ENCODE results near the gene C9orf152. TPM values are rescaled to one million over a fixed set of nuclear protein-coding genes. Genes with fewer than 3 reads are reported as not detected.

Gene C9orf152
- polyA plus RNA-seq, 1 donor (not counting 4 experiments of a cell fraction or from before 2014, with no cell fraction given): not detected

DNA sequence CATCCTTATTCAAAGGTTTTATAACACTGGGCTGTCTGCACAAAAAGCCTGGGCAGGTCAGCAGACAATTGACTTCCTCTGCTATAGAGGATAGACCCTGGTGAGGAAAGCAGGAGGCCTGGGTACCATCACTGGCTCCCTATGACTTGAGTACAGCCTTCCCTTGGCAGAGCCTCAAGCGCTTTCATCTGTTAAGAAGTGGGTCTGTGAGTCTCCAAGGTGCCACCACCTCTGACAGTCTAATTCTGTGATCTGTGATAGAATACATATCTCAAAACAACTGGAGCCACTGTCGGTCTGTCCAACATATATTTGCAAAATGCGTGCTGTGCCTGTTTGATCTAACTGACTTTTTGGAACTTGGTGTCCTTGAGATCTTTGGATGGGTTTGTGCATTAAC lies 52.2 kb downstream of the C9orf152 start:
- Histone ChIP-seq H2AFZ (ENCODE audit: control insufficient read depth, low read length) (no peak overlapping the region), H3K27ac (ENCODE audit: control insufficient read depth, insufficient read depth, low read length) (no peak overlapping the region), H3K36me3 (ENCODE audit: control insufficient read depth in 2 of 2, extremely low read depth in 1 of 2, insufficient read depth in 2 of 2, low read length in 2 of 2) (peaks cover 19 to 20% of the 10 kb centered on the region in 2 experiments), H3K79me2 (ENCODE audit: control insufficient read depth, insufficient read depth, low read length) (peaks cover 97% of the 10 kb centered on the region), H4K20me1 (ENCODE audit: control insufficient read depth, extremely low read depth, insufficient read depth, low read length) (peaks cover 20% of the 10 kb centered on the region), H3K4me3 (ENCODE audit: control insufficient read depth in 2 of 3, extremely low read depth in 1 of 3, insufficient read depth in 2 of 3, low read depth in 1 of 3, low read length in 3 of 3) (no peak overlapping the region), H3K27me3 (ENCODE audit: control insufficient read depth, extremely low read depth, insufficient read depth, low read length) (no peaks in the 10 kb centered on the region), H3K4me1 (ENCODE audit: control insufficient read depth, extremely low read depth, insufficient read depth, low read length) (peaks cover 7% of the 10 kb centered on the region), H3K4me2 (ENCODE audit: control insufficient read depth, extremely low read depth, insufficient read depth, low read depth, low read length) (no peak overlapping the region), H3K9ac (ENCODE audit: control insufficient read depth, extremely low read depth, insufficient read depth, low read length) (no peak overlapping the region), H3K9me1 (ENCODE audit: control insufficient read depth, extremely low read depth, insufficient read depth, low read length) (no peaks in the 10 kb centered on the region), H3K9me3 (ENCODE audit: control insufficient read depth, low read depth, low read length) (no peaks in the 10 kb centered on the region)
- DNase-seq (ENCODE audit: low read depth, low spot score) (no peak), FAIRE-seq (no peak)
- dilution Hi-C loops (cut with MboI; ENCODE audit: extremely low pct_ligation_motif_present, low sequenced_read_pairs): no loop called here
- no peak for TF ChIP-seq EZH2 (IDR thresholded peaks at IDR 0.05; ENCODE audit: low read length)
- TF ChIP-seq, protein P1, sequence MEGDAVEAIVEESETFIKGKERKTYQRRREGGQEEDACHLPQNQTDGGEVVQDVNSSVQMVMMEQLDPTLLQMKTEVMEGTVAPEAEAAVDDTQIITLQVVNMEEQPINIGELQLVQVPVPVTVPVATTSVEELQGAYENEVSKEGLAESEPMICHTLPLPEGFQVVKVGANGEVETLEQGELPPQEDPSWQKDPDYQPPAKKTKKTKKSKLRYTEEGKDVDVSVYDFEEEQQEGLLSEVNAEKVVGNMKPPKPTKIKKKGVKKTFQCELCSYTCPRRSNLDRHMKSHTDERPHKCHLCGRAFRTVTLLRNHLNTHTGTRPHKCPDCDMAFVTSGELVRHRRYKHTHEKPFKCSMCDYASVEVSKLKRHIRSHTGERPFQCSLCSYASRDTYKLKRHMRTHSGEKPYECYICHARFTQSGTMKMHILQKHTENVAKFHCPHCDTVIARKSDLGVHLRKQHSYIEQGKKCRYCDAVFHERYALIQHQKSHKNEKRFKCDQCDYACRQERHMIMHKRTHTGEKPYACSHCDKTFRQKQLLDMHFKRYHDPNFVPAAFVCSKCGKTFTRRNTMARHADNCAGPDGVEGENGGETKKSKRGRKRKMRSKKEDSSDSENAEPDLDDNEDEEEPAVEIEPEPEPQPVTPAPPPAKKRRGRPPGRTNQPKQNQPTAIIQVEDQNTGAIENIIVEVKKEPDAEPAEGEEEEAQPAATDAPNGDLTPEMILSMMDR (optimal IDR thresholded peaks at IDR 0.05 in 1 of 3, IDR thresholded peaks at IDR 0.05 in 1 of 3, conservative IDR thresholded peaks at IDR 0.05 in 1 of 3; ENCODE audit: extremely low read depth in 1 of 3, insufficient read depth in 2 of 3, low read length in 3 of 3): no peak

DNA sequence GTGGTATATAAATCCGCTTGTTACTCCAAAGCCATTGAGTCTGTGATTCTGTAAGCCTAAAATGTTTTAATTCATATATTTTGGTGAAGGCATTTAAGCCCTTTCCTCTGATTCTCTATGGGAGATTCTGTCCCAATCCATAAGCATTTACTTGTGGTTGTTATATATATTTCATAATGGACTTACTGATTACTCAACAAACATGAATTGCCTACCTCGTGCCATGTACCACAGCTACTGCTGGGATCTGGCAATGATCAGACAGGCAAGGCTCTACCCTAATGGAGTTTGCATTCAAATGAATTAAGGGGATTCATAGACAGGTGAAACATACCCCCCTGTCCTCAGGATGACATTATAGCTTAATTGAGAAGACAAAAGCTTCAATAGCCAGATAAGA lies 54.5 kb downstream of the C9orf152 start:
- H4K20me1 ChIP-seq (ENCODE audit: control insufficient read depth, extremely low read depth, insufficient read depth, low read length): peaks cover 17% of the 10 kb centered on the region

More for the DNA sequence above, 54.5 kb downstream of the C9orf152 start:
- Histone ChIP-seq H3K4me2 (ENCODE audit: control insufficient read depth, extremely low read depth, insufficient read depth, low read depth, low read length) (no peak overlapping the region), H3K4me3 (ENCODE audit: control insufficient read depth in 2 of 3, extremely low read depth in 1 of 3, insufficient read depth in 2 of 3, low read depth in 1 of 3, low read length in 3 of 3) (no peak overlapping the region), H3K9me3 (ENCODE audit: control insufficient read depth, low read depth, low read length) (no peaks in the 10 kb centered on the region), H2AFZ (ENCODE audit: control insufficient read depth, low read length) (no peak overlapping the region), H3K79me2 (ENCODE audit: control insufficient read depth, insufficient read depth, low read length) (peaks cover 97% of the 10 kb centered on the region), H3K27ac (ENCODE audit: control insufficient read depth, insufficient read depth, low read length) (no peak overlapping the region), H3K27me3 (ENCODE audit: control insufficient read depth, extremely low read depth, insufficient read depth, low read length) (no peaks in the 10 kb centered on the region), H3K4me1 (ENCODE audit: control insufficient read depth, extremely low read depth, insufficient read depth, low read length) (peaks cover 7% of the 10 kb centered on the region), H3K9me1 (ENCODE audit: control insufficient read depth, extremely low read depth, insufficient read depth, low read length) (peaks cover 3% of the 10 kb centered on the region), H3K36me3 (ENCODE audit: control insufficient read depth in 2 of 2, extremely low read depth in 1 of 2, insufficient read depth in 2 of 2, low read length in 2 of 2) (peaks cover 15 to 18% of the 10 kb centered on the region in 2 experiments), H3K9ac (ENCODE audit: control insufficient read depth, extremely low read depth, insufficient read depth, low read length) (no peak overlapping the region)
- TF ChIP-seq, protein P1 (optimal IDR thresholded peaks at IDR 0.05 in 1 of 3, IDR thresholded peaks at IDR 0.05 in 1 of 3, conservative IDR thresholded peaks at IDR 0.05 in 1 of 3; ENCODE audit: extremely low read depth in 1 of 3, insufficient read depth in 2 of 3, low read length in 3 of 3): no peak
- no peak for TF ChIP-seq EZH2 (IDR thresholded peaks at IDR 0.05; ENCODE audit: low read length)
- dilution Hi-C loops (cut with MboI; ENCODE audit: extremely low pct_ligation_motif_present, low sequenced_read_pairs): no loop called here
- no peak for DNase-seq (ENCODE audit: low read depth, low spot score)
- no peak for FAIRE-seq

Measured in keratinocyte (primary cell).